HG02852 (cell line): ENCODE results near the gene C1QTNF9.
"Not testable (repeated sequence)": the region's sequence is repeated elsewhere in the genome, so short reads cannot be mapped to it uniquely, and the experiment has no call there.

Experiments used
- ATAC-seq: cut with Tn5 transposase; IDR thresholded peaks from one replicate; pipeline ENCODE4 v1.9.1; 2021; ENCODE audit warnings: mild to moderate bottlenecking, moderate library complexity; ENCODE audit not compliant: unreplicated experiment

C1QTNF9 gene

GRCh38 chr13:24309300-24309699 lies at the start of gene C1QTNF9:
Gene C1QTNF9, plus strand, starts transcription at chr13:24309580. Its CDS starts 6,424 bp downstream, at chr13:24316004.
- not testable (repeated sequence) for ATAC-seq

- ATAC-seq, result no peak
These were observed 47.8 kb upstream of the C1QTNF9 start for GRCh38 chr13:24261566-24261965.

- no peak for ATAC-seq
These were observed 45.7 kb upstream of the C1QTNF9 start for GRCh38 chr13:24263632-24264031.

GRCh38 chr13:24264976-24265375 lies 44.4 kb upstream of the C1QTNF9 start:
- no peak for ATAC-seq

GRCh38 chr13:24265453-24265852 lies 43.9 kb upstream of the C1QTNF9 start:
- no peak for ATAC-seq

GRCh38 chr13:24267274-24267673 lies 42.1 kb upstream of the C1QTNF9 start:
- no peak for ATAC-seq

- ATAC-seq, result no peak
These were observed 41.6 kb upstream of the C1QTNF9 start for GRCh38 chr13:24267801-24268200.

GRCh38 chr13:24269821-24270220 lies 39.6 kb upstream of the C1QTNF9 start:
- ATAC-seq, result no peak

- peak; percentile 49 for ATAC-seq
These were observed 38.7 kb upstream of the C1QTNF9 start for GRCh38 chr13:24270639-24271141.

GRCh38 chr13:24271231-24271600 lies 38.2 kb upstream of the C1QTNF9 start:
- ATAC-seq, result no peak

- peak; percentile 47 for ATAC-seq
These were observed 37.6 kb upstream of the C1QTNF9 start for GRCh38 chr13:24271601-24272451.

GRCh38 chr13:24272452-24273161 lies 36.8 kb upstream of the C1QTNF9 start:
- no peak for ATAC-seq

- no peak for ATAC-seq
These were observed 35.5 kb upstream of the C1QTNF9 start for GRCh38 chr13:24273926-24274325.

- peak; percentile 54 for ATAC-seq
These were observed 34.8 kb upstream of the C1QTNF9 start for GRCh38 chr13:24274452-24275021.

GRCh38 chr13:24275041-24275440 lies 34.3 kb upstream of the C1QTNF9 start:
- no peak for ATAC-seq

- no peak for ATAC-seq
These were observed 33.1 kb upstream of the C1QTNF9 start for GRCh38 chr13:24276306-24276705.

GRCh38 chr13:24276861-24277260 lies 32.5 kb upstream of the C1QTNF9 start:
- no peak for ATAC-seq

- no peak for ATAC-seq
These were observed 31.6 kb upstream of the C1QTNF9 start for GRCh38 chr13:24277761-24278160.

GRCh38 chr13:24279327-24280110 lies 29.9 kb upstream of the C1QTNF9 start:
- no peak for ATAC-seq

- ATAC-seq, result peak; percentile 80
These were observed 28.7 kb upstream of the C1QTNF9 start for GRCh38 chr13:24280720-24281119.
